GM18909 (cell line): ENCODE results near the gene KSR2.
"Not testable (repeated sequence)": the region's sequence is repeated elsewhere in the genome, so short reads cannot be mapped to it uniquely, and the experiment has no call there.

Experiments used
- ATAC-seq: cut with Tn5 transposase; IDR thresholded peaks from one replicate; pipeline ENCODE4 v1.9.1; 2021; ENCODE audit warnings: mild to moderate bottlenecking; ENCODE audit not compliant: unreplicated experiment, poor library complexity

The KSR2 gene

DNA sequence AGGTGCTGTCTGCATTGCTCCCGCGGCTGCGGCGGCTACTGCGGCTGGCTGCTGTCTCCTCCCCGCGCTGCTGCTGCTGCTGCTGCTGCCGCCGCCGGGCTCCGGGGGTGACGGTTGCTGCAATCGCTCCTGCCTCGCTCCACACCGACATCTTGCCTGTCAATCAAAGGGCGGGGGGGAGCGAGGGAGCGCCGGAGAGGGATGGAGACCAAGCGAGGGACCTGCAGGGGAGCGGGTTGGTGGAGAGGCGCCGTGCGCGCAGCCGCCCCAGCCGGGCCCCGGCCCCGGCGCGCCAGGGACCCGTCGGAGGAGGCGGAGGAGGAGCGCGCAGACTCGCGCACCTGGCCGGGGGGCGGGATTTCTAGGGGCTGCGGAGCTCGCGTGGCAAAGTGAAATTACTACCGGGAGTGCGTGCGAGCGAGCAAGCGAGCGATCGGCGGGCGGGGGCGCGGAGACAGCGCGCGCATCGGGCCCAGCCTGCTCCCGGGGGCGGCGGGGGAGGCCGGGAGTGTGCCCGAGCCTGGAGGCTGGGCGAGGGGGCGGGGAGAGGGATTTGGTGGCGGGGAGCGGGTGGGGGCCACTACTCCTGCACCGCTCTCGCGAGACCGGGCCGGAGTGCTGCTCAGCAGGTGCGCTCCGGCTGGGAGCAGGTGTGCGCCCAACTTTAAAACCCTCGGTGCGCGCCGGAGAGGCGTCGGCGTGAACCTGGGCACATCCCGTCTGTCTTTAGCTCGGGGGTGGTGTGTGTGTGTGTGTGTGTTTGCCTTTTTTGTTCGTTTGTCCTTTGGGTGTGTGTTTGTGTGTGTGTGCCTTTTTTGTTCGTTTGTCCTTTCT lies at the start of gene KSR2:
Gene KSR2, minus strand, starts transcription at position 165 of the 834 bp plus-strand sequence. CDS start 735 bp downstream, outside the sequence.
- ATAC-seq, result peak; percentile 71

DNA sequence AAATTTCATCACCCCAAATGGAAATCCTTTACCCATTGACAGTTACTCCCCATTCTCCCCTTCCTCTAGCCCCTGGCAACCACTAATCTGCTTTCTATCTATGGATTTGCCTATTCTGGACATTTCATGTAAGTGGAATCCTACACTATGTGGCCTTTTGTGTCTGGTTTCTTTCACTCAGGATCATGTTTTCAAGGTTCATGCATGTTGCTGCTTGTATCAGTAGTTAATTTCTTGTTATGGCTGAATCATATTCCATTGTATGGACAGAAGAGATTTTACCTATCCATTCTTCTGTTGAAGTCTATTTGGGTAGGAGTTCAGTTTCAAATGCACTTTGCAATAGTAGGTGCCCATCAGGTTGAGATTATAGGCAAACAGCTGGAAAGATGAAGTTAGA lies 49.1 kb upstream of the KSR2 start:
- ATAC-seq, result no peak

DNA sequence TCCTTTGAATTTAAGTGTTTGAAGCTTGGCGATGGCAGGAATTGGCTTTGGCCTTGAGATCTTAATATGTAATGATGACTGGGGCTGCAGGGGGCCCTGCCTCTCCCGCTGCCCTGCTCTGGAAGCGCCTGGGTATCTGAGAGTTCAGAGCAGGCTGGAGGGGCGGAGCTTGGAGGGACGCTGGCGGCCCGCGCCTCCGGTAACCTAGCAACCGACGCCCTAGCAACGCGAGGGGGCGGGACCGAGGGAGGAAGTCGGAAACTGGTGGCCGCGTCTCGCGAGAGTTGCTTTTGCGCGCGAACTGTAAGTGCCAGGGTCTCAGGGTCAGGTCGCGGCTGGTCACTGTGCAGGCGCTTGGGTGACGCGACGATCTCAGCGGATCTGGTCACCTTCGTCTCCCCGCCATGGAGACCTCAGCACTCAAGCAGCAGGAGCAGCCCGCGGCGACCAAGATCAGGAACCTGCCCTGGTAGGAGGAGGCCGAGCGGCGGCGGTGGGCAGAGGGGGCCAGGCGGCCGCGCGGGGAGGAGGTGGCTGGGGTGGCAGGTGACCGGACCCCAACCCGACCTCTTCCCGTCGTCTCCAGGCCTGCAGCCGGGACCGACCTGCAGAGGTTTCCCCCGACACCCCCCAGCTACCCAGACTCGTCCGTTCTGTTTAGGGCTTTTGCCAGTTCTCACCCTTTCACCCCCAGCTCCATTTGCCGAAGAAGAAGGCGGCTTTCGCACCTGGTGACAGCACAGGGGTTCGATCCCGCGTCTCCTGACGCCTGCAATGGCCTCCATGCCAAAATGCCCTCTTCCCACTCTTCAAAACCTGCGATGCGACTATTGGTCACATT lies 47.9 kb upstream of the KSR2 start, which contains the start of gene RFC5:
Gene RFC5, plus strand, starts transcription at position 280 of the 841 bp plus-strand sequence. Its CDS starts 125 bp downstream, at position 405.
- ATAC-seq, result peak; percentile 99

DNA sequence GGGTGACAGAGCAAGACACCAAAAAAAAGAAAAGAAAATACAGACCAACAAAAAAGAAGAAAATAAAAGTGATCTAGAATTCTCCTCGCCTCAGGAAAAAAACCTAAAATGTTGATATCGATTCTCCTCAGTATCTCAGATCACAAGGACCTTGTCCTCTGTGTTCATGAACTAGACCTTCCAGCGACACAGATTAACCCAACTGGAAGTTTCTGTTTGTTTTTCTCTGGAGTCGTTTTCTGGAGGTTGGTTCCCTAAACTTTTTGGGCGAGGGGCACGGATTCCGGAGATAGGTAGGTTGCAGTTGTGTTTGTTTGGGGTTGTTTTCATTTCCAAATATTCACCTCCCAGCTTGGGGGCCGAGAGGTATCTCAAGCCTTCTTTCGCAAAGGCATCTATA lies 47.2 kb upstream of the KSR2 start:
- no peak for ATAC-seq

DNA sequence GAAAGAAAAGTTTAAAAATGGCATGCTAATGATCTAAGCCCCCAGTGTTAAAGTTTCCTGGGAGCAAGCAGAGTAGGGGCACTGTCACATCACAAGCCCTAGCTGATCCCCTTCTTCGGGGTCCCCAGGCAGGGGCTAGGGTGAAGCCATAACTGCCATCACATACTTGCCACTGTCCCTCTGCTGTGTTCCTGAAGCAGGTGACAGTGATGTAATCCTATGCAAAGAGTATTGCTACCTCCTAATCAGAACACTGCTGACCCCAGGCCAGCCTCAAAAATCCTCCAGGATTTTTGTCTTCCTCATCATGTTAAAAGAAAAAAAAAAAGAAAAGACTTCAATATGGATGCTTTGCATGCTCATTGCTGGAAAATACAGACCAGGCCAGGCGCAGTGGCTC lies 46.5 kb upstream of the KSR2 start:
- ATAC-seq, result no peak

DNA sequence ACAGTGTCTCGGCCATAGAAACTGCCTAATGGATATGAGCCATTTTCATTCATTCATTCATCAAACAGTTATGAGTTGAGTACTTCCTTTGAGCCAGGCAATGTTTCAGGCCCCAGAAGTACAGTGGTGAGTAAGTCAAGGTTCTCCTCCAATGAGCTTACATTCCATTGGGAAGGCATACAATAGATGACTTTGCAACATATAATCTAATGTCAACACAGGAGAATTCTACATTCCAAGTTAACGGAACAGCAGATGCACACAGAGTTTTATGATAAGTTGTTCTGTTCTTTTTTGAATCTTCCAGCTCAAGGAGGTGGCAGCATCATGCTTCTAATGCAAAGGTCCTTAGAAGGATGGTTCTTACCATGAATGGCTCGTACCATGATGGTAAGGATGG lies 44.5 kb upstream of the KSR2 start:
- ATAC-seq, result no peak

DNA sequence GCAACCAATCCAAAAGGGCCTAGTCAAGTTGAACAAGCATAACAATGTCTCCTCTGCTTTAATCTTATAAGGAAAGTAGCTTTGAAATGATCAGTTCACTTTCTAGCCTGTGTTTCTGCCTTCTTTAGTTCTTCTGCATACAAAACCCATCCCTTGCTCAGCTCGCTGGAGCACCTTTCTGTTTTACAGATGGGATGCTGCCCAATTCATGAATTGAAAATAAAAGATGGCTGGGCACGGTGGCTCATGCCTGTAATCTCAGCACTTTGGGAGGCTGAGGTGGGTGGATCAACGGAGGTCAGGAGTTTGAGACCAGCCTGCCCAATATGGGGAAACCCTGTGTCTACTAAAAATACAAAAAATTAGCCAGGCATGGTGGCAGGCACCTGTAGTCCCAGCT lies 43.2 kb upstream of the KSR2 start:
- no peak for ATAC-seq

DNA sequence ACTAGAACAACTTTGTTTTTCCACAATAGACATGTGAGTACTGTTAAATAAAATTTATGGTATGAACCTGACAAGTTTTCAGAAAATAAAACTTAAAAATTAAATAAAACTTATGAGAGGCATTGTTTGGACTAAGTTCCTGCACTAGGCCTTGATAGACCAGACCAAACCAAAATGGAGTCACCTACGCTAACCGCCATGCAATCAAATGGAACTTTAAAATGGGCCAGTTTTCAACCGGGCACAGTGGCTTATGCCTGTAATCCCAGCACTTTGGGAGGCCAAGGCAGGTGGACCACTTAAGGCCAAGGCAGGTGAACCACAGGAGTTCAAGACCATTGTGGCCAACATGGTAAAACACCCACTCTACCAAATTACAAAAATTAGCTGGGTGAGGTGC lies 42.6 kb upstream of the KSR2 start:
- ATAC-seq, result no peak

DNA sequence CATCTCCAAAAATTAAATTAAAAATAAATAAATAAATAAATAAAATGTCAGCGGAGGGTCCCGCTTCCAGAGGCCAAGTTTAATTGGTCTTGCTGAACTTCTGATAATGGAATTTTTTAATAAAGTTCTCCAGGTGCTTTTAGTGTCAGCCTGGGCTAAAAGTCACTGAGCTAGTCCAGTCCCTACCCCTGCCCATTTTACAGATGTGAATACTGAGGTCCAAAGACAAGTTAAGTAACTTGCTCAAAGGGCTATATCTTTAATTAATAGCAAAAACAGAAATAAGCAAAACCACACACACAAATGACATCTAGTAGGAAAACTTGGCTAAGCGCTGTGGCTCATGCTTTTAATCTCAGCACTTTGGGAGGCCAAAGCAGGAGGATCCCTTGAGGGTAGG lies 42.1 kb upstream of the KSR2 start:
- no peak for ATAC-seq

DNA sequence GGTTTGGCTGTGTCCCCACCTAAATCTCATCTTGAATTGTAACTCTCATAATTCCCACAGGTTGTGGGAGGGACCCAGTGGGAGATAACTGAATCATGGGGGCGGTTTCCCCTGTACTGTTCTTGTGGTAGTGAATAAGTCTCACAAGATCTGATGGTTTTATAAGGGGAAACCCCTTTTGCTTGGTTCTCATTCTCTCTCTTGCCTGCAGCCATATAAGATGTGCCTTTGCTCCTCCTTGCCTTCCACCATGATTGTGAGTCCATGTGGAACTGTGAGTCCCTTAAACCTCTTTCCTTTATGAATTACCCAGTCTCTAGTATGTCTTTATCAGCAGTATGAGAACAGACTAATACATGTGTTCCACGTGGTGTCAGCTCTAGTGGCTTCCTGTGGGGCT lies 31.0 kb upstream of the KSR2 start:
- not testable (repeated sequence) for ATAC-seq

DNA sequence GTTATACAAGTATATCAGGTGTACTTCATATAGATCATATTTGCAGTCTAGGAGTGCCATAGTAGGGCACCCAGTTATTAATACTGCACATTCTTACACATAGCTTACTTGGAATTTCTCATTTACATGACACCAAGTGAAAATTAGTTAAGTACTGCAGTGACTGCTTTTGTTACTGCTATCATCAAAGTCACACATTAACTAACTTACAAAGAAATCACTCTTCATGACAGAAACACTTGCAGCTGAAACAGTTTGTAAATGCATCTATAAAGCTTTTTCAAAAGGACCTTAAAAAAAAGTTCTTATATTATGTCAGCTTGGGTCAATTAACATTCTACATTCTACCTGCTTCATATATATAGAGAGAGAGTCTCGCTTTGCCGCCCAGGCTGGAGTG lies 29.9 kb upstream of the KSR2 start:
- no peak for ATAC-seq

DNA sequence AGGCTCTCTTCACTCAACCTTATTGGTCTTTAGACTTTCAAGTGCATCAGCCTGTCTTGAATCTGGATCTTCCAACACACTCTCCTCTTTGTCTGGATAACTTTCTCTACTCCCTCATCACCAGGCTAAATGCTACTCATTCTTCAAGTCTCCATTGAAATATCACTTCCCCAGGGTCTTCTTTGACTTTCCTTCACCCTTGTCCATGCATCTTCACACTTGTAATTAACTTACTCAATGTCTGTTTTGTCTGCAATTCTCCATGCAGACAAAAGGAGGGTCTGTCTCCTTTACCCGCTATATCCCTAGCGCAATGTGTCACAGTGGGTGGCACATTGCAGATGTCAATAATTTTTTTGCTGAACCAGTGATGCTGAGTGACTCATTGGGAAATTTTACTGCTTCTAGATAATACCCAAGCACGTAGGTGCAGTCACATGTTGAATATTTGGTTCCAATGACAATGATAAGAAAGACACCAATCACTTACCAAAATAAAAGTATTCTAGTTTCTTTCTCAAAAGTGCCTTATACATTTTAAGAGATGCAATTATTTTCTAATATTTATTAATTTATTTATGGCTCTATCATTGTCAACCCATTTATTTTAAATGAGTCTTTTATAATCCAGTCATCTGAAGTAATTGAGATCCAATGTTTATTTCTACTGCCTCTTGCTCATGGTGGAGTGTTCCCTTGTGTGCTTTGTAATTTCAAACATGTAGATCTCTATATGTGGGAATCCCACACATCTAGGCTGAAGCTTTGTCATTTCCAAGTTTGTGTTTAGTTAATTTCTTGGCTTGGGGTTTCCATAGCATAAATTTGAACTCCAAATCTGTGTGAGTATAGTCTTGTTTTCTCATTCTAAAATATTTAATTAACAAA lies 26.0 kb upstream of the KSR2 start:
- ATAC-seq, result no peak

DNA sequence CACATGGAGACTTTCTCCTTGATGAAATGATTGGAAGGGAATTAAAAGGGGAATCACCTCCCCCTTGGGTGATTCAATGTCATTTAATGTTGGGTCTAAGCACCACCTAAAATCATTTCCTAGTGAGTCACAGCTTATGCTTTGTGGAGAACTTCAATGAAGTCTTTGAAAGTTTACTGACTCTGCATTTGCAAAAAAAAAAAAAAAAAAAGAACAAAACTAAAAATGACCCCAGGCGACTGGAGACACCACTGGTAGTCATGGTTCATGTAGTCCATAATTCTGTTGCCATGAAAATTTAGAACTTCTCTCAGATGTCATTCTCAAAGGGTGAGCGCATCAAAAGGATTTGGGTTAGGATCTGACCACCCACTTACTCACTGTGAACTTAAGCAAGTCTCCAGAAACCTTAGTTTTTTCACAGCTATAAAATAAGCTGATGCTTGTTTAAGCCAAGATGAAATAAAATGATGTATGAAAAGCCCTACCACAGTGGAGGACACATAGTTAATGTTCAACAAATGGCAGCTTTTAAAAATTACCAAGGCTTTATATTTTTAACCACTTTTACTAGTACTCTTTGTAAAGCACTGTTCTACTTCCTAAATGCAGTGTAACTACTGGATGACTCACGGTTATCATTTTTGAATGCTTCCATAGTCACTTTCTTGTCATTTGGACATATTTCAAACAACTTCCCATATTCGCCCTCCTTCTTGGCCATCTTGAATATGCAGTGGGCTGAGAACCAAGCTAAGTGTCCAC lies 18.1 kb upstream of the KSR2 start:
- ATAC-seq, result no peak

DNA sequence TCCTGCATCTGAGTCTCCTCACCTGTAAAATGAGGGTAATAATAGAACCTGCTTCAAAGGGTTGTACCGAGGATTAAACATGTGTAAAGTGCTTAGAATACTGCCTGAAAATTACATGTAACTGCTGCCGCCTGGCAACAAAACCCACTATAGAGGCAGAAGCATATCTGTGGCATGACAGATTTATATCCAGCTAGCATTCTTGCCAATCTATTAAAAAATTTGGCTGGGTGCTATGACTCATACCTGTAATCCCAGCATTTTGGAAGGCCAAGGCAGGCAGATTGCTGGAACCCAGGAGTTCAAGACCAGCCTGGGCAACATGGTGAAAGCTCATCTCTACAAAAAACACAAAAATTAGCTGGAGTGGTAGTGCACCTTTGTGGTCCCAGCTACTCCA lies 16.4 kb upstream of the KSR2 start:
- no peak for ATAC-seq

DNA sequence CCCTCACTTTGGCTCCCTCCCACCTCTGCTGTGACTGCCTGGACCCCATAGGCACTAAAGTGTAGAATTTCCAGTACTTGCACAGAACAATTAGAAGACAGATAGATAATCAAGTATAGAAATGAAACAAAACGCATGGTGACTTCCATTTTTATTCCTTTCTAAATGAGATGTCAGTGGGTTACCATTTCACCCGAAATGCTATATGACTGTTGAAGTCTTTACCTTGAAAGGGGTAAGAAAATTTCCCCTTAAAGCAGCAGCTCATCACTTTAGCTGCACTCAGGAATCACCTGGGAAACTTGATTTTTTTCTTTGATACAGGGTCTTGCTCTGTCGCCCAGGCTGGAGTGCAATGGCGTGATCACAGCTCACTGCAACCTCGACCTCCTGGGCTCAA lies 12.5 kb upstream of the KSR2 start:
- no peak for ATAC-seq

DNA sequence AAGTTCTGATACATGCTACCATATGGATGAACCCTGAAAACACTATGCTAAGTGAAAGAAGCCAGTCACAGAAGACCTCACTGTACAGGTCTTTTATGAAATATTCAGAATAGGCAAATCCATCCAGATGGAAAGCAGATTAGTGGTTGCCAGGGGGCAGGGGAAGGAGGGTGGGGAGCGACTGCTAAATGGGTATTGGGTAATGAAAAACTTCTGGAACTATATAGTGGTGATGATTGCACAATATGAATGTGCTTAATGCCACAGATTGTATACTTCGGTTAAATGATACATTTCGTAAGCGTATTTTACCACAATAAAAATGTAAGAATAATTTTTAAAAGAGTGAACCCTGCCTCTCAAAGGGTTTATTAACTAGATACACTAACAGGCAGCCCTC lies 11.8 kb upstream of the KSR2 start:
- no peak for ATAC-seq

DNA sequence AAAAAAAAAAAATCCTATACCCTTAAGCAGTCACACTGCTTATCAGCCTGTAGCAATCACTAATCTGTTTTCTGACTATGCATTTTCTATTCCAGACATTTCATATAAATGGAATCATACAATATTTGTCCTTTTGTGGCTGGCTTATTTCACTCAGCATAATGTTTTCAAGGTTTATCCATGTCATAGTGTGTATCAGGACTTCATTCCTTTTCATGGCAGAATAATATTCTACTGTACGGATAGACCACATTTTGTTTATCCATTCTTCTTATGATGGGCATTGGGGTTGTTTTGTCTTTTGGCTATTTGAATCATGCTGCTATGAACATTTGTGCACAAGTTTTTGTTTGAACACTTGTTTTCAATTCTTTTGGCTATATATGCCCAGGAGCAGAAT lies 8.6 kb upstream of the KSR2 start:
- no peak for ATAC-seq

DNA sequence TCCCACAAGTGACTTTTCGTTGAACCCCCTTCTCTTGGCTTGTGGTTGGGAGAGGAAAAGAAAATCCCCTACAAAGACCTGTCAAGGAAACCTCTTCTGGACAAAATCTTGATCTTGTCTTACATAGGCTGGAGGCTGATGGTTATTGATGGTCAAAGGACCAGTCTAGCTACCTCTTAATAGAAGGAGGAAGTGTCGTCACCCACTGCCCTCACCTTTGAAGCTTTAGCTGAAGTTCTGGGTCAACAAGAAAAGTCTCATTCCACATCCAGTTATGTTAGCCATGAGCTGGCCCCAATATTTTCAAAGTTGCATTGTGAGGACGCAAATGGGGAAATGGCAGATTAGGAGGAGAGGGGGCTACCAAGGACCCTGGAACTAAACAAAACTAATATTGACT lies 6.2 kb upstream of the KSR2 start:
- no peak for ATAC-seq

DNA sequence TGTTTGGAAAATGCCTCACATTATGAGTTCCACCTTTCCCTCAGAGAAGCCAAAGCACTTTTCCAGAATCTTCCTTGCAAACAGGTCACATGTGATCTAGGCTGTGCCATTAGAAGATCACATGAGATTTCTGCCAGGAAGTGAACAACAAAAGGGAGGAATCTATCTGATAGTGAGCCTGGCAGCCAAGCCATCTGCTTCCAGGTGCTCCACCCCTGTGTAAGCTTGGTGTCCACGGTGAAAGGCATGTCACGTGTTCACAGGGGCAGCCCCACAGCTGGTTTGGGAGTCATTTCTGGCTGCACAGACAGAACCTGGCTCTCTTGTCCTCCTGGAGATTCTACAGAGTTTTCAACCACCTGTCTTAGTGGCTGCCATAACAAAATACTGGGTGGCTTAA lies 3.5 kb upstream of the KSR2 start:
- ATAC-seq, result no peak

DNA sequence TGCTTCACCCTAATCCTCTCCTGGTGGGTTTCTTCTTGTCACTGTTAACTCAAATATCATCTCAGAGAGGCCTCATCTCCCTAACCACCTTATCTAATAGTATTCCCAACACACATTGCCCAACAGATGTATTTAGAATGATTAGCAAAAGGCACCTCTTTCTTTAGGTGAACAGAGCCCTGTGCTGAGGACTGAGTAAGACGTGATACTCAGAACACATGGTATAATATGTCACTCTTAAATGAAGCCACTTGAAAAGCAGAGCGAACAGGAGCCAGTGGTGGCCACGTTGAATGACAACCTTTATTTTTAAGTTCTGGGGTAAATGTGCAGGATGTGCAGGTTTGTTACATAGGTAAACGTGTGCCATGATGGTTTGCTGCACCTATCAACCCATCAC lies 1.5 kb upstream of the KSR2 start:
- no peak for ATAC-seq
